ENCODE measurements around the gene TPCN1. TPM values are rescaled to one million over a fixed set of nuclear protein-coding genes. Genes with fewer than 3 reads are reported as not detected.

TPCN1 gene
- total RNA-seq, 1 experiment from 2014 or later, result 13.5 TPM

DNA sequence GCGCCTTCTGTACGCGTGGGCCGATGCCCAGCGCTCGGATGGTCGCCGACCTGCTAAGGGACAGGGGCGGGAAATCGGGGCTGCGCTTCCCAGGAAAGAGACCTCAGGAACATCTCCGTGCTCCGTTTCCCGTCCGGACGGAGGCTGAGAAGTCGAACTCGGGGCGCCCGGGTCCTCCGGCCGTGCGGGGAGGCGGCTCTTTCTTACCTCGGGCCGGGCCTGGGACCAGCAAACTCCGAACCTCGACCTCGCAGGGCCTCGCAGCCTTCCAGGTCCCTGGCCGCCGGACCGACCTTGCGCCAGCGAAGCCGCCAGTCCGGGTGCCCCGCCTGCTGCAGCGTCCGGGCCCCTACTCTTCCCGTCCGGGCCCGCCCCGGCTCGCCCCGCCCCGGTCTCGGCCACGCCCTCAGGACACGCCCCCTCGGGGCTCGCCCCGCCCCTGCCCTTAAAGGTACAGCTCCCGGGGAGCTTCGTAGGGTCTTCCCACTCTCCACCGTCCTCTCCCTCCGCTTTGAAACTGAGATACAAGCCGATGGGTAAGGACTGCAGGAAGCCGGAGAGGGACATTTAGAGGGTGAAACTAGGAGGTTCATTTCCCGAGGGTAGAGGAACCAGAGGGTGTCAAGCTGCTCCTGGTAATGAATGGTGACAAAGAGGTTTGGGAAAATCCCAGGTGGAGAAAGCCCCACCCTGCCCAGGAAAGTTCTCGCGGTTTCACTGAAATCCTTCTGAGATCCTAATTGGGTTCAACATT is 113.7 kb downstream of the TPCN1 start, which contains the start of gene SLC8B1:
Gene SLC8B1 (minus strand): TSS at position 324 of the 754 bp plus-strand sequence. CDS start 2,231 bp downstream, outside the sequence.
- Histone ChIP-seq H3K4me1 (ENCODE audit: insufficient read depth, low read length) (no peaks in the 10 kb centered on the region), H4K8ac (replicated peaks; ENCODE audit: insufficient read length, low read depth, low read length) (no peak within 1 kb of the TSS), H3K4me2 (ENCODE audit: insufficient read depth, insufficient read length, low read length) (peak within 1 kb of the TSS; percentile 88), H2AFZ (ENCODE audit: low read length) (peak within 1 kb of the TSS; percentile 99), H3K56ac (ENCODE audit: insufficient read length, low read depth, low read length) (no peak within 1 kb of the TSS), H3K23me2 (ENCODE audit: insufficient read length, low read depth, low read length, poor library complexity, severe bottlenecking) (peaks cover 8% of the 10 kb centered on the region), H2BK5ac (ENCODE audit: insufficient read length, low read length) (no peak within 1 kb of the TSS), H3K18ac (ENCODE audit: insufficient read length, low read depth, low read length) (no peak within 1 kb of the TSS), H3K4ac (ENCODE audit: low read depth, low read length) (no peak within 1 kb of the TSS), H2BK12ac (ENCODE audit: insufficient read length, low read depth, low read length) (no peak within 1 kb of the TSS), H3K27me3 (ENCODE audit: insufficient read depth, low read length) (peaks cover 3% of the 10 kb centered on the region; the same call in 1 of the 2 replicates), H3K14ac (ENCODE audit: insufficient read depth, low read length) (no peak within 1 kb of the TSS), H3K9me3 (ENCODE audit: control insufficient read depth, low read depth, low read length) (no peaks in the 10 kb centered on the region), H3T11ph (ENCODE audit: low read length) (peak within 1 kb of the TSS; percentile 7), H3K27ac (ENCODE audit: insufficient read length, low read depth, low read length) (no peak within 1 kb of the TSS), H2AK5ac (ENCODE audit: insufficient read length, low read length) (no peak within 1 kb of the TSS), H4K91ac (ENCODE audit: insufficient read length, low read depth, low read length) (no peak within 1 kb of the TSS), H3K9ac (ENCODE audit: extremely low read depth, insufficient read length, low read length) (peak within 1 kb of the TSS; percentile 39), H2BK15ac (ENCODE audit: low read depth, low read length) (no peak within 1 kb of the TSS), H3K79me2 (ENCODE audit: insufficient read depth, low read length) (no peaks in the 10 kb centered on the region), H2BK20ac (ENCODE audit: low read depth, low read length, poor library complexity, severe bottlenecking) (no peak within 1 kb of the TSS), H2BK120ac (ENCODE audit: low read depth, low read length, poor library complexity, severe bottlenecking) (no peak within 1 kb of the TSS), H3K79me1 (ENCODE audit: insufficient read depth, low read depth, low read length, poor library complexity, severe bottlenecking) (no peaks in the 10 kb centered on the region), H4K5ac (ENCODE audit: insufficient read length, low read depth, low read length) (no peak within 1 kb of the TSS), H3K23ac (ENCODE audit: insufficient read length, low read depth, low read length) (no peak within 1 kb of the TSS), H4K20me1 (ENCODE audit: control insufficient read depth, insufficient read depth, insufficient read length) (no peaks in the 10 kb centered on the region)
- Mint-ChIP-seq H3K27ac (peak within 1 kb of the TSS in 1 of 3 experiments; percentile 40; a peak in 2 of 7 replicates), H3K4me3 (peak within 1 kb of the TSS; percentile 79 to 95), H3K27me3 (ENCODE audit: low read depth) (peaks cover 24% of the 10 kb centered on the region), H3K9me3 (no peaks in the 10 kb centered on the region), H3K4me1 (peaks cover 17 to 25% of the 10 kb centered on the region in 2 experiments), H3K36me3 (ENCODE audit: insufficient read depth in 1 of 3, low read depth in 3 of 3) (peaks cover 0 to 26% (median 13%) of the 10 kb centered on the region in 3 experiments; a peak in 4 of 7 replicates)
- TF ChIP-seq, protein P1, sequence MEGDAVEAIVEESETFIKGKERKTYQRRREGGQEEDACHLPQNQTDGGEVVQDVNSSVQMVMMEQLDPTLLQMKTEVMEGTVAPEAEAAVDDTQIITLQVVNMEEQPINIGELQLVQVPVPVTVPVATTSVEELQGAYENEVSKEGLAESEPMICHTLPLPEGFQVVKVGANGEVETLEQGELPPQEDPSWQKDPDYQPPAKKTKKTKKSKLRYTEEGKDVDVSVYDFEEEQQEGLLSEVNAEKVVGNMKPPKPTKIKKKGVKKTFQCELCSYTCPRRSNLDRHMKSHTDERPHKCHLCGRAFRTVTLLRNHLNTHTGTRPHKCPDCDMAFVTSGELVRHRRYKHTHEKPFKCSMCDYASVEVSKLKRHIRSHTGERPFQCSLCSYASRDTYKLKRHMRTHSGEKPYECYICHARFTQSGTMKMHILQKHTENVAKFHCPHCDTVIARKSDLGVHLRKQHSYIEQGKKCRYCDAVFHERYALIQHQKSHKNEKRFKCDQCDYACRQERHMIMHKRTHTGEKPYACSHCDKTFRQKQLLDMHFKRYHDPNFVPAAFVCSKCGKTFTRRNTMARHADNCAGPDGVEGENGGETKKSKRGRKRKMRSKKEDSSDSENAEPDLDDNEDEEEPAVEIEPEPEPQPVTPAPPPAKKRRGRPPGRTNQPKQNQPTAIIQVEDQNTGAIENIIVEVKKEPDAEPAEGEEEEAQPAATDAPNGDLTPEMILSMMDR (conservative IDR thresholded peaks at IDR 0.05), result no peak
- DNase-seq, result peak; percentile 95
- no CpG with 5 or more reads among the region's 62 CpGs for WGBS (ENCODE audit: extremely low coverage, insufficient read length, low lambda C conversion rate)

Measured in H9 (cell line).